GM13976 (cell line): ENCODE results near the gene ECSIT.
"Not testable (repeated sequence)": the region's sequence is repeated elsewhere in the genome, so short reads cannot be mapped to it uniquely, and the experiment has no call there.

ENCODE experiments used
- DNase-seq: peaks from one replicate; pipeline ENCODE4 v3.0.0; 2012; ENCODE audit warnings: low spot score
- CTCF ChIP-seq: IDR thresholded peaks from 2 replicates; pipeline ENCODE4 v1.5.1; 2012; ENCODE audit warnings: borderline replicate concordance, mild to moderate bottlenecking; ENCODE audit not compliant: insufficient read depth; ENCODE audit errors: extremely low read depth, missing control alignments, control extremely low read depth
- in situ Hi-C: fragments of 300-500 bp; cut with MboI; formaldehyde crosslinking; loops from one replicate; pipeline ENCODE4 v1.12.0; 2022; ENCODE audit warnings: low sequenced_read_pairs, mixed read lengths, inconsistent platforms; ENCODE audit not compliant: unreplicated experiment

Gene ECSIT

DNA sequence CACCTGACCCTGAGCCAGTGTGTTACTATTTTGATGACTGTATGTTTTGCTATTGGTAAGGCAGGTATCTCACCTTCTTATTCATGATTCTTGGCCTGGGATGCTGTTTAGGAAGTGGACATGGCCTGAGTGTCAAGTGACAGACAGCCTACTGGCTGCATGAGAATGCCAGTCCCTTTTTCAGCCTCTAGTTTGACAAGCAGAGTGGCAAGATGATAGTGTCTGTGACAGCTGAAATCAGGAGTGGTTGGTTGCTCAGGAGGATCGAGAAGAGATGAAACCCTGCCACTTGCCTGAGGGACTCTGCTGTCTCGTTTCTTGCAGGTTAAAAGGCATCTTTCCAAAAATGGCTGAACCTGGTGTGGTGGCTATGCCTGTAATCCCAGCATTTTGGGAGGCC is 37.2 kb upstream of the ECSIT start:
- TF ChIP-seq CTCF = no peak
- in situ Hi-C loops = no loop called here
- DNase-seq = no peak

- DNase-seq, in situ Hi-C loops: not testable (repeated sequence)
These were observed 36.7 kb upstream of the ECSIT start for GRCh38 chr19:11565649-11565980.

- DNase-seq, in situ Hi-C loops: not testable (repeated sequence)
These were observed 35.3 kb upstream of the ECSIT start for GRCh38 chr19:11564082-11564807.

DNA sequence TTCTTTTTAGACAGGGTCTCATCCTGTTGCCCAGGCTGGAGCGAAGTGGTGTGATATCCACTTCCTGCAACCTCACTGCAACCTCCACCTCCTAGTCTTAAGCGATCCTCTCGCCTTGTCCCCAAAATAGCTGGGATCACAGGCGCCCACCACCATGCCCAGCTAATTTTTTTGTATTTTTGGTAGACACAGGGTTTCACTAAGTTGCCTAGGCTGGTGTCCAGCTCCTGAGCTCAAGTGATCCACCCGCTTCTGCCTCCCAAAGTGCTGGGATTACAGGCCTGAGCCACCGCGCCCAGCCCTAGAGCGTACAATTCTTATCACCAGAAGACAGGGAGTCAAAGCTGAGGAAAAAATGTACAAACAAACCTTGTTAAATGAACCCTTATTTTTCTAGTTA is 34.6 kb upstream of the ECSIT start:
- in situ Hi-C loops = no loop called here
- TF ChIP-seq CTCF = no peak
- no peak for DNase-seq

DNA sequence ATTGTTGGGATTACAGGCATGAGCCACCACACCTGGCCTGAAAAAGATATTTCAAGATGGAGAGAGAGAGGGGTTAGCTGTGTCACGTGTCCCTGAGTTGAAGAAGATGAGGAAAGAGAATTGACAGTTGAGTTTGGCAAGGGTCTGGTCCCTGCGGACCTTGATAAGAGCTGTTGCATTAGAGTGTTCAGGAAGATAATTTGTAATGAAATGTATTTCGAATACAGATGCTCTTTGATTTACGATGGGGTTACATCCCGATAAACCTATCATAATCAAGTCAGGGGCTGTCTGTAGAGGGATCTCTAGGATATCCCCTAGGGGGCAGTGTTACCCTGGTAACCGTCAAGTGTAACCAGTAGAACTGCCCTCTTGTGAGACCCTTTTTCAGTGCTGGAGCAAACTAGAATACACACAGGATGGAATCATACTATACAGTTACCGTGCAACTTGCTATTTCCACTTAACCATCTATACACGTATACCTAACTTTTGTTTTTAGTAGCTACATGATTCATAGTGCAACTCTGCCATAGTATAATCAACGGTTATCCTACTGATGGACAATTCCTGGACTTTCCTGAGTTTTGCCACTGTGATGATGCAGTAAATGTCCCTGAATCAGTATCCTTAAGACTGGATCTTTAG is 31.6 kb upstream of the ECSIT start:
- TF ChIP-seq CTCF = peak; percentile 49
- peak; percentile 76 for DNase-seq
- in situ Hi-C loops = no loop called here

- peak; percentile 98 for DNase-seq
- in situ Hi-C loops = no loop called here
- TF ChIP-seq CTCF = no peak
These were observed 30.2 kb upstream of the ECSIT start, which contains the start of gene ELOF1 for GRCh38 chr19:11558881-11559828. Gene ELOF1 (minus strand): TSS chr19:11559230. CDS start chr19:11554347, 4,883 bp downstream.

DNA sequence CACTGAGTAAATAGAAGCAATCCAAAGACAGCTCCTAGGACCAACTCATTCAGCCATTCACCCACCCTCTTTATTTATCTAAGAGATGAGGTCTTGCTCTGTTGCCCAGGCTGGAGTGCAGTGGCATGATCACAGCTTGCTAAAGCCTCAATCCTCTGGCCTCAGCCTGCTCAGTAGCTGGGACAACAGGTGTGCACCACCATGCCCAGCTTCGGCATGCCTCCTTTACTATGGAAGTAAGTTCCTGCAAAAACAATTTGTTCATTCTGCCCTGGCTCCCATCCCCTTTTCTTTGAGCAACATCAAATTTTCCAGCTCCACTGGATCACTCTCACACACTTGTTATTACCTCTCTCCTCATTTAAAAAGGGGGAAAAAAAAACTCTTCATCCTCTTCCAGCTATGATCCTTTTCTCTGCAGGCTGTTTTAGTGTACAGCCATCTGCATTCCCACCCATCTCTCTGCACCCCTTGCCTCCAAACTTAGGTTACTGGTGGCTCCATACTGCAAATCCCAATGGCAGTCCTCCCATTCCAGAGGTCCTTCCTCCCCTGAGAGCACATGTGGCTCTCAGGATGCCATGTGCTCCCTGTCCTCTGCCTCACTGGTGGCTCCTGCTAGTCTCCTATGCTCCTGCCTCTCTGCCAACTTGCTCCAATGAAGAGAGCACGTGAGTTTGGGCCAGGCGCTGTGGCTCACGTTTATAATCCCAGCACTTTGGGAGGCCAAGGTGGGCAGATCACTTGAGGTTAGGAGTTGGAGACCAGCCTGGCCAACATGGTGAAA is 27.9 kb upstream of the ECSIT start:
- no peak for TF ChIP-seq CTCF
- no peak for DNase-seq
- in situ Hi-C loops = no loop called here
